ENCODE data around the gene SLIT3. TPM values are rescaled to one million over a fixed set of nuclear protein-coding genes. Genes with fewer than 3 reads are reported as not detected.

The SLIT3 gene
- total RNA-seq, 2 experiments from 2014 or later: not detected

- intact Hi-C loops (cut with DNase I, micrococcal nuclease): no loop called here
- H3K27ac ChIP-seq (ENCODE audit: low read depth in 1 of 2, low read length in 2 of 2): no peak overlapping the region
- Mint-ChIP-seq H3K27me3 (no peaks in the 10 kb centered on the region), H3K27ac (no peak overlapping the region), H3K9me3 (no peaks in the 10 kb centered on the region), H3K4me1 (ENCODE audit: low read depth) (no peaks in the 10 kb centered on the region), H3K4me3 (no peak overlapping the region), H3K36me3 (ENCODE audit: low read depth) (no peaks in the 10 kb centered on the region)
- TF ChIP-seq, protein P1, sequence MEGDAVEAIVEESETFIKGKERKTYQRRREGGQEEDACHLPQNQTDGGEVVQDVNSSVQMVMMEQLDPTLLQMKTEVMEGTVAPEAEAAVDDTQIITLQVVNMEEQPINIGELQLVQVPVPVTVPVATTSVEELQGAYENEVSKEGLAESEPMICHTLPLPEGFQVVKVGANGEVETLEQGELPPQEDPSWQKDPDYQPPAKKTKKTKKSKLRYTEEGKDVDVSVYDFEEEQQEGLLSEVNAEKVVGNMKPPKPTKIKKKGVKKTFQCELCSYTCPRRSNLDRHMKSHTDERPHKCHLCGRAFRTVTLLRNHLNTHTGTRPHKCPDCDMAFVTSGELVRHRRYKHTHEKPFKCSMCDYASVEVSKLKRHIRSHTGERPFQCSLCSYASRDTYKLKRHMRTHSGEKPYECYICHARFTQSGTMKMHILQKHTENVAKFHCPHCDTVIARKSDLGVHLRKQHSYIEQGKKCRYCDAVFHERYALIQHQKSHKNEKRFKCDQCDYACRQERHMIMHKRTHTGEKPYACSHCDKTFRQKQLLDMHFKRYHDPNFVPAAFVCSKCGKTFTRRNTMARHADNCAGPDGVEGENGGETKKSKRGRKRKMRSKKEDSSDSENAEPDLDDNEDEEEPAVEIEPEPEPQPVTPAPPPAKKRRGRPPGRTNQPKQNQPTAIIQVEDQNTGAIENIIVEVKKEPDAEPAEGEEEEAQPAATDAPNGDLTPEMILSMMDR (IDR thresholded peaks at IDR 0.05): no peak
- peaks cover 0 to 3% of the 10 kb centered on the region in 2 experiments for H3K9me3 ChIP-seq (ENCODE audit: control insufficient read depth in 1 of 2, insufficient read depth in 1 of 2, low read length in 2 of 2)
- no peak for ATAC-seq (ENCODE audit: poor library complexity)
- POLR2A ChIA-PET: no interaction called here
- no peaks in the 10 kb centered on the region for H3K27me3 ChIP-seq (ENCODE audit: control insufficient read depth in 1 of 2, insufficient read depth in 2 of 2, low read length in 2 of 2)
- no peaks in the 10 kb centered on the region for H3K4me1 ChIP-seq (ENCODE audit: insufficient read depth, low read length)
- DNase-seq: no peak
- H3K4me3 ChIP-seq (ENCODE audit: low read length): no peak overlapping the region
- no peaks in the 10 kb centered on the region for H3K36me3 ChIP-seq (ENCODE audit: insufficient read depth, low read length)
- CTCF ChIA-PET: interaction anchor here (0.6 kb wide), 1 partner anchor 379 kb away, joined by 4 read pairs; no protein-coding TSS in a partner anchor
Observed at GRCh38 chr5:168836603-168837231, 464.2 kb downstream of the SLIT3 start.

DNA sequence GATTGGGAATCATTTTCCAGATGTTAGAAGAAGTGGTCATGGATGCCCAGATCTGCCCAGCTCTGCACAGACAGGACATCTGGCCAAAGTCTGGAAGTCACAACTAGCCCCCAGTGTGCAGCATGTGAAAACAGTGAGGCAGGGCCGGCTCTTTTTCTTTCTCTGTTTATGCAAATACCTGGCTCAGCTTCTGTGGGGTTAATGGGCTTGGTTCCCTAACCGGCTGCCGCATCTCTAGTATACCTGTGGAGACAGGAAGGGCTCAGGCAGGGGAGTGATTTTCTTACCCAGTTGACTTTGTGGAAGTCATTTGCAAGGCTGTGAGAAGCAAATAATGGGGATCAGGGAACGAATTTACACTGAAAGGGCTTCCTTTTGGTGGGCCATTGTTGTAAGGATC lies 467.0 kb downstream of the SLIT3 start:
- Histone ChIP-seq H3K27ac (ENCODE audit: low read depth in 1 of 2, low read length in 2 of 2) (no peak overlapping the region), H3K4me3 (ENCODE audit: low read length) (no peak overlapping the region), H3K27me3 (ENCODE audit: control insufficient read depth in 1 of 2, insufficient read depth in 2 of 2, low read length in 2 of 2) (no peaks in the 10 kb centered on the region), H3K36me3 (ENCODE audit: insufficient read depth, low read length) (no peaks in the 10 kb centered on the region), H3K4me1 (ENCODE audit: insufficient read depth, low read length) (no peaks in the 10 kb centered on the region), H3K9me3 (ENCODE audit: control insufficient read depth in 1 of 2, insufficient read depth in 1 of 2, low read length in 2 of 2) (no peaks in the 10 kb centered on the region)
- H3K27me3 Mint-ChIP-seq: no peaks in the 10 kb centered on the region
- POLR2A ChIA-PET: no interaction called here
- no peaks in the 10 kb centered on the region for H3K4me1 Mint-ChIP-seq (ENCODE audit: low read depth)
- H3K36me3 Mint-ChIP-seq (ENCODE audit: low read depth): no peaks in the 10 kb centered on the region
- DNase-seq: no peak
- TF ChIP-seq, protein P1 (IDR thresholded peaks at IDR 0.05): no peak
- H3K27ac Mint-ChIP-seq: no peak overlapping the region
- no peak for ATAC-seq (ENCODE audit: poor library complexity)
- H3K9me3 Mint-ChIP-seq: no peaks in the 10 kb centered on the region
- intact Hi-C loops (cut with DNase I, micrococcal nuclease): no loop called here
- no peak overlapping the region for H3K4me3 Mint-ChIP-seq
- CTCF ChIA-PET: no interaction called here

- Histone ChIP-seq H3K9me3 (ENCODE audit: control insufficient read depth in 1 of 2, insufficient read depth in 1 of 2, low read length in 2 of 2) (no peaks in the 10 kb centered on the region), H3K27me3 (ENCODE audit: control insufficient read depth in 1 of 2, insufficient read depth in 2 of 2, low read length in 2 of 2) (no peaks in the 10 kb centered on the region), H3K27ac (ENCODE audit: low read depth in 1 of 2, low read length in 2 of 2) (no peak overlapping the region), H3K36me3 (ENCODE audit: insufficient read depth, low read length) (no peaks in the 10 kb centered on the region), H3K4me3 (ENCODE audit: low read length) (no peak overlapping the region), H3K4me1 (ENCODE audit: insufficient read depth, low read length) (no peaks in the 10 kb centered on the region)
- ATAC-seq (ENCODE audit: poor library complexity) (no peak), DNase-seq (no peak)
- Mint-ChIP-seq H3K27me3 (no peaks in the 10 kb centered on the region), H3K36me3 (ENCODE audit: low read depth) (no peaks in the 10 kb centered on the region), H3K4me3 (no peak overlapping the region), H3K27ac (no peak overlapping the region), H3K9me3 (no peaks in the 10 kb centered on the region), H3K4me1 (ENCODE audit: low read depth) (no peaks in the 10 kb centered on the region)
- TF ChIP-seq, protein P1 (IDR thresholded peaks at IDR 0.05): no peak
- ChIA-PET CTCF (no interaction called here), POLR2A (no interaction called here)
- intact Hi-C loops (cut with DNase I, micrococcal nuclease): no loop called here
Observed at GRCh38 chr5:168833383-168833782, 467.6 kb downstream of the SLIT3 start.
